IMR-90 (cell line): Measurements from ENCODE around the gene JRKL. TPM values are rescaled to one million over a fixed set of nuclear protein-coding genes. Genes with fewer than 3 reads are reported as not detected.

ENCODE experiments used
- ATAC-seq: fragments of 200-7000 bp; cut with Tn5 transposase; 2 replicates; pipeline ENCODE4 v1.9.1; 2020; ENCODE audit warnings: low read depth, mild to moderate bottlenecking, moderate library complexity
- BruUV-seq: library from RNA; stranded (reverse); fragments of 400-500 nt; replicated peaks from 2 replicates; lab custom pipeline; 2021; lab: Mats Ljungman, UMichigan
- CTCF ChIA-PET: fragments of 300-600 bp; formaldehyde crosslinking; extraction: SDS; loops from one replicate; lab custom pipeline; 2021; ENCODE audit warnings: antibody characterized with exemption; lab: Yijun Ruan, JAX
- POLR2A ChIA-PET: fragments of 300-600 bp; sonication (Branson Sonifier 250); formaldehyde crosslinking; loops from one replicate; lab custom pipeline; 2022; ENCODE audit warnings: antibody characterized with exemption; ENCODE audit not compliant: unreplicated experiment; lab: Charles Lee
- DNase-seq: peaks from one replicate; pipeline ENCODE4 v3.0.0; 2013
- H2AFZ ChIP-seq: replicated peaks from 2 replicates; pipeline ENCODE3; 2013; ENCODE audit warnings: low read length, mild to moderate bottlenecking; ENCODE audit not compliant: poor library complexity
- H2AK5ac ChIP-seq: 2 replicates; pipeline ENCODE4 v1.6.1; 2013; ENCODE audit warnings: low read depth, low read length, inconsistent platforms
- H2AK9ac ChIP-seq: replicated peaks from 2 replicates; pipeline ENCODE3; 2013; ENCODE audit warnings: mild to moderate bottlenecking, low read depth, low read length, moderate library complexity; ENCODE audit not compliant: poor library complexity
- H2BK120ac ChIP-seq: 2 replicates; pipeline ENCODE4 v1.6.1; 2013; ENCODE audit warnings: low read depth, low read length, inconsistent platforms
- H2BK15ac ChIP-seq: 3 replicates; pipeline ENCODE4 v1.6.1; 2013; ENCODE audit warnings: low read depth, low read length, inconsistent platforms
- H2BK20ac ChIP-seq: 2 replicates; pipeline ENCODE4 v1.6.1; 2013; ENCODE audit warnings: low read depth, mild to moderate bottlenecking, inconsistent platforms, low read length, moderate library complexity
- H2BK5ac ChIP-seq: 2 replicates; pipeline ENCODE4 v1.6.1; 2013; ENCODE audit warnings: mild to moderate bottlenecking, low read depth, low read length, inconsistent platforms; ENCODE audit not compliant: poor library complexity, severe bottlenecking
- H3K14ac ChIP-seq: replicated peaks from 2 replicates; pipeline ENCODE4 v1.6.1; 2013; ENCODE audit warnings: low read depth, low read length, inconsistent platforms
- H3K18ac ChIP-seq: 2 replicates; pipeline ENCODE4 v1.6.1; 2013; ENCODE audit warnings: low read depth, low read length, control low read depth
- H3K23ac ChIP-seq: 2 replicates; pipeline ENCODE4 v1.6.1; 2013; ENCODE audit warnings: low read depth, low read length, inconsistent platforms
- H3K27ac ChIP-seq: 2 replicates; pipeline ENCODE4 v1.5.1; 2013; ENCODE audit warnings: mild to moderate bottlenecking, control low read depth, low read length; ENCODE audit not compliant: insufficient read depth
- H3K27me3 ChIP-seq: 2 replicates; pipeline ENCODE4 v1.6.1; 2013; ENCODE audit warnings: low read length; ENCODE audit not compliant: control insufficient read depth, insufficient read depth
- H3K36me3 ChIP-seq: 2 replicates; pipeline ENCODE4 v1.6.1; 2013; ENCODE audit warnings: low read length, mixed read lengths; ENCODE audit not compliant: control insufficient read depth, insufficient read depth
- H3K4ac ChIP-seq: 2 replicates; pipeline ENCODE4 v1.6.1; 2013; ENCODE audit warnings: low read depth, low read length, inconsistent platforms
- H3K4me1 ChIP-seq: 2 replicates; pipeline ENCODE4 v1.6.1; 2013; ENCODE audit warnings: low read length, mixed read lengths; ENCODE audit not compliant: control insufficient read depth, insufficient read depth
- H3K4me2 ChIP-seq: 2 replicates; pipeline ENCODE4 v1.6.1; 2013; ENCODE audit warnings: low read depth, mild to moderate bottlenecking, control low read depth, low read length, moderate library complexity
- H3K4me3 ChIP-seq: 2 replicates; pipeline ENCODE4 v1.5.1; 2013; ENCODE audit warnings: low read depth, mild to moderate bottlenecking, control low read depth, low read length, moderate library complexity; ENCODE audit not compliant: insufficient read depth
- H3K56ac ChIP-seq: 2 replicates; pipeline ENCODE4 v1.6.1; 2013; ENCODE audit warnings: low read length, inconsistent platforms; ENCODE audit not compliant: insufficient read depth; ENCODE audit errors: extremely low read depth
- H3K79me1 ChIP-seq, 2 experiments: 2 replicates each; pipeline ENCODE4 v1.6.1; 2013; ENCODE audit warnings: low read length in 2 of 2, inconsistent platforms in 1 of 2, low read depth in 1 of 2
- H3K9ac ChIP-seq: 2 replicates; pipeline ENCODE4 v1.6.1; 2013; ENCODE audit warnings: low read depth, low read length, control low read depth
- H3K9me1 ChIP-seq: 2 replicates; pipeline ENCODE4 v1.6.1; 2013; ENCODE audit warnings: low read length, inconsistent platforms; ENCODE audit not compliant: insufficient read depth
- H3K9me3 ChIP-seq: 2 replicates; pipeline ENCODE4 v1.6.1; 2013; ENCODE audit warnings: low read length; ENCODE audit not compliant: control insufficient read depth, insufficient read depth
- H4K20me1 ChIP-seq: 2 replicates; pipeline ENCODE4 v1.6.1; 2013; ENCODE audit warnings: low read length, inconsistent platforms; ENCODE audit not compliant: insufficient read depth
- H4K5ac ChIP-seq: 2 replicates; pipeline ENCODE4 v1.6.1; 2013; ENCODE audit warnings: mild to moderate bottlenecking, low read depth, low read length, control low read depth
- H4K8ac ChIP-seq, 2 experiments: 2 replicates each; pipeline ENCODE4 v1.6.1; 2013; ENCODE audit warnings: low read depth in 2 of 2, low read length in 2 of 2, control low read depth in 1 of 2, inconsistent platforms in 1 of 2
- H4K91ac ChIP-seq: 2 replicates; pipeline ENCODE4 v1.6.1; 2013; ENCODE audit warnings: low read depth, low read length, inconsistent platforms; ENCODE audit not compliant: insufficient read depth
- BHLHE40 ChIP-seq: fragments of 150-350 bp; IDR thresholded peaks from 2 replicates; pipeline ENCODE4 v1.6.1; 2016; ENCODE audit warnings: mild to moderate bottlenecking, low read depth, low read length
- CEBPB ChIP-seq: IDR thresholded peaks from 2 replicates; pipeline ENCODE4 v1.6.1; 2012; ENCODE audit warnings: low read depth, low read length, improper control_type of control experiment
- CTCF ChIP-seq: conservative IDR thresholded peaks from 2 replicates; pipeline ENCODE4 v1.5.1; 2012; ENCODE audit warnings: mild to moderate bottlenecking, low read depth, low read length, improper control_type of control experiment
- MAZ ChIP-seq: IDR thresholded peaks from 2 replicates; pipeline ENCODE4 v1.6.1; 2012; ENCODE audit warnings: low read depth, mild to moderate bottlenecking, low read length, improper control_type of control experiment, moderate library complexity, borderline replicate concordance
- MXI1 ChIP-seq: IDR thresholded peaks from 2 replicates; pipeline ENCODE4 v1.6.1; 2012; ENCODE audit warnings: low read depth, mild to moderate bottlenecking, low read length, moderate library complexity, borderline replicate concordance
- NFE2L2 ChIP-seq: fragments of 150-350 bp; IDR thresholded peaks from 2 replicates; pipeline ENCODE4 v1.6.1; 2016; ENCODE audit warnings: low read depth, mild to moderate bottlenecking, low read length
- POLR2A ChIP-seq: IDR thresholded peaks from 2 replicates; pipeline ENCODE4 v1.6.1; 2012; ENCODE audit warnings: mild to moderate bottlenecking, low read depth, low read length
- RAD21 ChIP-seq: IDR thresholded peaks from 2 replicates; pipeline ENCODE4 v1.6.1; 2012; ENCODE audit warnings: low read length, improper control_type of control experiment
- RCOR1 ChIP-seq: IDR thresholded peaks from 2 replicates; pipeline ENCODE4 v1.6.1; 2012; ENCODE audit warnings: mild to moderate bottlenecking, low read length, improper control_type of control experiment; ENCODE audit not compliant: insufficient replicate concordance
- SMC3 ChIP-seq: fragments of 150-350 bp; IDR thresholded peaks from 2 replicates; pipeline ENCODE4 v1.6.1; 2016; ENCODE audit warnings: low read depth, mild to moderate bottlenecking, antibody characterized with exemption, low read length, moderate library complexity
- WGBS, 2 experiments: methylation state at CpG; one replicate each; pipeline versions ENCODE4 v1.1.5 to v1.1.7; 2013; ENCODE audit warnings: missing lambda C conversion rate in 2 of 2; ENCODE audit not compliant: insufficient read length in 1 of 2; ENCODE audit errors: extremely low coverage in 2 of 2; 5-methylcytosine and 5-hydroxymethylcytosine counted together
- dilution Hi-C: fragments of 300-500 bp; cut with HindIII; formaldehyde crosslinking; loops from one replicate; pipeline ENCODE4 v1.14.3; 2018; ENCODE audit warnings: low sequenced_read_pairs; ENCODE audit not compliant: unreplicated experiment
- in situ Hi-C: fragments of 300-500 bp; cut with MboI; formaldehyde crosslinking; loops from 3 replicates; pipeline ENCODE4 v1.14.3; 2019; ENCODE audit warnings: low sequenced_read_pairs, inconsistent platforms, mixed read lengths
- intact Hi-C: fragments of 100-400 bp; cut with micrococcal nuclease; formaldehyde crosslinking; loops from 2 replicates; pipeline ENCODE4 v1.10.0; 2022
- polyA plus RNA-seq, 3 experiments: library from polyadenylated mRNA; depleted of rRNA; stranded (reverse); fragments of >200 nt; gene quantifications; 2 replicates each; pipeline ENCODE4 v1.2.3, GENCODE V29; 2012; ENCODE audit warnings: low replicate concordance in 1 of 3
- total RNA-seq: library from RNA; depleted of rRNA; stranded (reverse); fragments of >200 nt; gene quantifications from 2 replicates; pipeline ENCODE4 v1.2.3, GENCODE V29; 2012
- TF ChIP-seq, protein P1 (sequence below): fragments of 150-350 bp; IDR thresholded peaks from 2 replicates; pipeline ENCODE4 v1.6.1; 2017; ENCODE audit warnings: mild to moderate bottlenecking, antibody characterized with exemption, low read length, low read depth

JRKL gene
- total and polyA plus RNA-seq, 2 of the 4 experiments (the other 2 are of a cell fraction), result 5.6 to 5.9 TPM

- H2BK15ac ChIP-seq, result no peak overlapping the region
- no peaks in the 10 kb centered on the region for H3K36me3 ChIP-seq
- H3K79me1 ChIP-seq, result peaks cover 3 to 10% of the 10 kb centered on the region in 2 experiments
- no peak overlapping the region for H2BK20ac ChIP-seq
- ATAC-seq, result no peak
- DNase-seq, result no peak
- H2AK5ac ChIP-seq, result no peak overlapping the region
- H3K18ac ChIP-seq, result no peak overlapping the region
- WGBS, 2 experiments, result no CpG with 5 or more reads among the region's 4 CpGs
- H3K4me2 ChIP-seq, result no peak overlapping the region
- no peak overlapping the region for H2BK120ac ChIP-seq
- no TSS peak for BruUV-seq
- H3K27me3 ChIP-seq, result no peaks in the 10 kb centered on the region; the same call in none of the 2 replicates
- no peak overlapping the region for H4K91ac ChIP-seq
- POLR2A ChIA-PET, result no interaction called here
- no peak overlapping the region for H4K5ac ChIP-seq
- H3K4ac ChIP-seq, result no peak overlapping the region
- no peaks in the 10 kb centered on the region for H3K9me3 ChIP-seq
- H3K56ac ChIP-seq, result no peak overlapping the region
- no peak overlapping the region for H3K4me3 ChIP-seq
- CTCF ChIA-PET, result no interaction called here
- H3K4me1 ChIP-seq, result no peaks in the 10 kb centered on the region
- no peak overlapping the region for H3K9ac ChIP-seq
- no peak overlapping the region for H3K27ac ChIP-seq
- no peak overlapping the region for H2AFZ ChIP-seq
- H4K8ac ChIP-seq, result no peak overlapping the region
- dilution Hi-C loops (no loop called here), in situ Hi-C loops (loop anchor here (10.0 kb wide), 1 partner anchor 552 kb away; no protein-coding TSS in a partner anchor), intact Hi-C loops (no loop called here)
- no peak overlapping the region for H3K23ac ChIP-seq
- H4K20me1 ChIP-seq, result no peaks in the 10 kb centered on the region
- TF ChIP-seq RCOR1, result no peak
- no peak for TF ChIP-seq MAZ
- no peak for TF ChIP-seq BHLHE40
- no peak for TF ChIP-seq MXI1
- no peak for TF ChIP-seq RAD21
- TF ChIP-seq, protein P1, sequence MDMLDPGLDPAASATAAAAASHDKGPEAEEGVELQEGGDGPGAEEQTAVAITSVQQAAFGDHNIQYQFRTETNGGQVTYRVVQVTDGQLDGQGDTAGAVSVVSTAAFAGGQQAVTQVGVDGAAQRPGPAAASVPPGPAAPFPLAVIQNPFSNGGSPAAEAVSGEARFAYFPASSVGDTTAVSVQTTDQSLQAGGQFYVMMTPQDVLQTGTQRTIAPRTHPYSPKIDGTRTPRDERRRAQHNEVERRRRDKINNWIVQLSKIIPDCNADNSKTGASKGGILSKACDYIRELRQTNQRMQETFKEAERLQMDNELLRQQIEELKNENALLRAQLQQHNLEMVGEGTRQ, result no peak
- no peak for TF ChIP-seq CEBPB
- no peak for TF ChIP-seq CTCF
- TF ChIP-seq NFE2L2, result no peak
- no peak for TF ChIP-seq POLR2A
- no peak for TF ChIP-seq SMC3
- H3K14ac ChIP-seq, result no peak overlapping the region
- H3K9me1 ChIP-seq, result no peaks in the 10 kb centered on the region
- no peak overlapping the region for H2BK5ac ChIP-seq
- H2AK9ac ChIP-seq, result no peak overlapping the region
Measured at GRCh38 chr11:96396637-96397036, 6.8 kb downstream of the JRKL start.
